Body of pancreas (tissue), 4 donors: ENCODE results near the gene ANKRD6.

Experiments used
- CTCF ChIP-seq, 7 experiments: fragments of 450-650 bp in 4 of 7; fragments of 200-600 bp in 3 of 7; sonication (generic) in 3 of 7; IDR thresholded peaks; one replicate each; pipeline ENCODE4 v1.5.1; 2016 to 2019; ENCODE audit warnings: antibody characterized with exemption in 7 of 7
- POLR2A ChIP-seq, 3 donors: fragments of 450-650 bp; IDR thresholded peaks; one replicate each; pipeline ENCODE4 v1.6.1; 2016; ENCODE audit warnings: antibody characterized with exemption in 3 of 3, mild to moderate bottlenecking in 2 of 3

- TF ChIP-seq CTCF (IDR thresholded peaks at IDR 0.05) (no peak), POLR2A (IDR thresholded peaks at IDR 0.05) (no peak)
Observed at GRCh38 chr6:89563866-89564265, 130.9 kb downstream of the ANKRD6 start.
